Measurements from ENCODE around the gene NPC1.

GRCh38 chr18:23585897-23586248, 433 bp downstream of the NPC1 start:
- TF ChIP-seq CTCF (IDR thresholded peaks at IDR 0.05; ENCODE audit: low read depth, low read length) (no peak), MYC (IDR thresholded peaks at IDR 0.05; ENCODE audit: low read depth, low read length) (no peak), POLR2A (IDR thresholded peaks at IDR 0.05; ENCODE audit: extremely low read depth, insufficient read length) (no peak)
